HT-29 (cell line): ENCODE results near the gene RHOF. TPM values are rescaled to one million over a fixed set of nuclear protein-coding genes. Genes with fewer than 3 reads are reported as not detected.

Experiments used
- DNase-seq: peaks from one replicate; pipeline ENCODE4 v3.0.0-alpha.2; 2015; ENCODE audit warnings: low spot score
- total RNA-seq: library from RNA; depleted of rRNA; stranded (reverse); fragments of >200 nt; shearing (Covaris generic); gene quantifications from 2 replicates; pipeline ENCODE4 v1.2.3, GENCODE V29; 2014

Gene RHOF
- total RNA-seq, 1 experiment from 2014 or later = 37.2 TPM

GRCh38 chr12:121805171-121806008 is 11.9 kb upstream of the RHOF start:
- DNase-seq = peak; percentile 55

GRCh38 chr12:121804417-121805111 is 11.1 kb upstream of the RHOF start:
- peak; percentile 46 for DNase-seq

GRCh38 chr12:121803861-121804416 is 10.5 kb upstream of the RHOF start, which contains the start of gene SETD1B:
Gene SETD1B (plus strand): TSS chr12:121804009. CDS start chr12:121804738, 729 bp downstream.
- peak; percentile 47 for DNase-seq

- peak; percentile 94 for DNase-seq
These were observed 9.6 kb upstream of the RHOF start for GRCh38 chr12:121802843-121803698.

- no peak for DNase-seq
These were observed 9.0 kb upstream of the RHOF start for GRCh38 chr12:121802485-121802842.

- DNase-seq = peak; percentile 49
These were observed 8.4 kb upstream of the RHOF start for GRCh38 chr12:121801595-121802484.

GRCh38 chr12:121800694-121801594 is 7.5 kb upstream of the RHOF start:
- peak; percentile 68 for DNase-seq

GRCh38 chr12:121799842-121800693 is 6.6 kb upstream of the RHOF start:
- DNase-seq = peak; percentile 91

- DNase-seq = peak; percentile 77
These were observed 5.8 kb upstream of the RHOF start for GRCh38 chr12:121799156-121799841.

- no peak for DNase-seq
These were observed 5.3 kb upstream of the RHOF start for GRCh38 chr12:121798787-121799155.

GRCh38 chr12:121797937-121798786 is 4.7 kb upstream of the RHOF start:
- no peak for DNase-seq

- DNase-seq = peak; percentile 97
These were observed 3.6 kb upstream of the RHOF start for GRCh38 chr12:121796855-121797751.

GRCh38 chr12:121795034-121795968 is 1.8 kb upstream of the RHOF start:
- DNase-seq = peak; percentile 96

- DNase-seq = peak; percentile 59
These were observed 1.1 kb upstream of the RHOF start for GRCh38 chr12:121794534-121795033.
